CD4-positive, alpha-beta T cell treated with Interleukin-6 for 4 hours (primary cell): ENCODE measurements around the gene CASP9.
"Not testable (repeated sequence)": the region's sequence is repeated elsewhere in the genome, so short reads cannot be mapped to it uniquely, and the experiment has no call there.

Experiments used
- DNase-seq: peaks from one replicate; pipeline ENCODE4 v3.0.0-alpha.2; 2020; ENCODE audit warnings: mixed read lengths

Gene CASP9

GRCh38 chr1:15468145-15468544, 55.9 kb downstream of the CASP9 start:
- no peak for DNase-seq

GRCh38 chr1:15466955-15467625, 56.9 kb downstream of the CASP9 start:
- not testable (repeated sequence) for DNase-seq

GRCh38 chr1:15465674-15466073, 58.3 kb downstream of the CASP9 start:
- DNase-seq, result no peak

GRCh38 chr1:15463926-15464322, 60.1 kb downstream of the CASP9 start:
- DNase-seq, result not testable (repeated sequence)

- DNase-seq, result not testable (repeated sequence)
Measured at GRCh38 chr1:15463064-15463800, 60.8 kb downstream of the CASP9 start.

GRCh38 chr1:15460708-15461095, 63.3 kb downstream of the CASP9 start:
- DNase-seq, result no peak

- no peak for DNase-seq
Measured at GRCh38 chr1:15459771-15460707, 64.0 kb downstream of the CASP9 start.

GRCh38 chr1:15458388-15458787, 65.6 kb downstream of the CASP9 start:
- not testable (repeated sequence) for DNase-seq

GRCh38 chr1:15457585-15457984, 66.4 kb downstream of the CASP9 start:
- DNase-seq, result no peak

GRCh38 chr1:15456313-15456954, 67.6 kb downstream of the CASP9 start, which contains the start of gene CELA2A:
Gene CELA2A (plus strand): TSS chr1:15456732. CDS start chr1:15456754, 22 bp downstream.
- DNase-seq, result no peak

- DNase-seq, result no peak
Measured at GRCh38 chr1:15455522-15455921, 68.5 kb downstream of the CASP9 start.

GRCh38 chr1:15454256-15454655, 69.8 kb downstream of the CASP9 start:
- DNase-seq, result no peak

- no peak for DNase-seq
Measured at GRCh38 chr1:15453734-15454133, 70.3 kb downstream of the CASP9 start.

GRCh38 chr1:15452866-15453571, 71.0 kb downstream of the CASP9 start:
- no peak for DNase-seq

GRCh38 chr1:15452216-15452615, 71.8 kb downstream of the CASP9 start:
- no peak for DNase-seq

GRCh38 chr1:15451014-15451722, 72.8 kb downstream of the CASP9 start:
- DNase-seq, result no peak

GRCh38 chr1:15449567-15449966, 74.4 kb downstream of the CASP9 start:
- no peak for DNase-seq

GRCh38 chr1:15448877-15449462, 75.0 kb downstream of the CASP9 start:
- DNase-seq, result no peak

GRCh38 chr1:15446212-15446611, 77.8 kb downstream of the CASP9 start:
- no peak for DNase-seq

GRCh38 chr1:15445390-15446122, 78.5 kb downstream of the CASP9 start:
- no peak for DNase-seq
